Esophagus muscularis mucosa (tissue), 4 donors: ENCODE measurements around the gene ARHGAP12. TPM values are rescaled to one million over a fixed set of nuclear protein-coding genes. Genes with fewer than 3 reads are reported as not detected.

ENCODE experiments used
- DNase-seq: peaks from one replicate; pipeline ENCODE4 v3.0.0-alpha.2; 2017; ENCODE audit errors: extremely low spot score
- H3K27ac ChIP-seq, 4 donors: fragments of 200-600 bp; sonication (generic); replicated peaks in 1 of 4; 1 replicate in 3 of 4; 2 replicates in 1 of 4; pipeline ENCODE4 v1.5.1; 2016 to 2019; ENCODE audit warnings: mild to moderate bottlenecking in 1 of 4
- H3K27me3 ChIP-seq, 4 donors: fragments of 200-600 bp; sonication (generic); one replicate each; pipeline versions ENCODE4 v1.5.1 to v1.6.0; 2016 to 2019
- H3K36me3 ChIP-seq, 4 donors: fragments of 200-600 bp; sonication (generic); one replicate each; pipeline ENCODE4 v1.5.1; 2016 to 2019
- H3K4me1 ChIP-seq, 4 donors: fragments of 200-600 bp; sonication (generic); one replicate each; pipeline ENCODE4 v1.5.1; 2016 to 2019
- H3K4me3 ChIP-seq, 4 donors: fragments of 200-600 bp; sonication (generic); 1 replicate in 2 of 4; 2 replicates in 2 of 4; pipeline ENCODE4 v1.5.1; 2016 to 2019; ENCODE audit warnings: mild to moderate bottlenecking in 4 of 4, moderate library complexity in 1 of 4
- H3K9me3 ChIP-seq, 4 donors: fragments of 200-600 bp; sonication (generic); 1 replicate in 3 of 4; 2 replicates in 1 of 4; pipeline ENCODE4 v1.5.1; 2016 to 2019
- CTCF ChIP-seq, 3 experiments: fragments of 200-600 bp in 2 of 3; fragments of 450-650 bp in 1 of 3; sonication (generic) in 2 of 3; IDR thresholded peaks; one replicate each; pipeline ENCODE4 v1.5.1; 2017 to 2019; ENCODE audit warnings: antibody characterized with exemption in 3 of 3, mild to moderate bottlenecking in 2 of 3, moderate library complexity in 1 of 3
- EP300 ChIP-seq: sonication (generic); formaldehyde crosslinking; IDR thresholded peaks from one replicate; pipeline ENCODE4 v1.6.1; 2017; ENCODE audit warnings: antibody characterized with exemption
- POLR2A ChIP-seq: fragments of 450-650 bp; IDR thresholded peaks from one replicate; pipeline ENCODE4 v1.6.1; 2017; ENCODE audit warnings: antibody characterized with exemption, moderate library complexity, mild to moderate bottlenecking, low read depth
- POLR2AphosphoS5 ChIP-seq, 2 donors: sonication (generic); formaldehyde crosslinking; IDR thresholded peaks; one replicate each; pipeline ENCODE4 v1.6.1; 2017; ENCODE audit warnings: antibody characterized with exemption in 2 of 2
- WGBS: methylation state at CpG from one replicate; pipeline ENCODE4 v1.1.5; 2018; 5-methylcytosine and 5-hydroxymethylcytosine counted together
- intact Hi-C: fragments of 100-400 bp; cut with DNase I; formaldehyde crosslinking; loops from one replicate; pipeline ENCODE4 v1.15.1; 2023
- total RNA-seq, 4 donors: library from RNA; depleted of rRNA; stranded (reverse); fragments of >200 nt; gene quantifications; one replicate each; pipeline versions ENCODE4 v1.1.0 to v1.2.1, GENCODE V29; 2016

The ARHGAP12 gene
- total RNA-seq, 4 donors from 2014 or later = 25.6 to 48.2 (median 35.8) TPM

GRCh38 chr10:31820096-31820495 is 108.5 kb downstream of the ARHGAP12 start:
- intact Hi-C loops = no loop called here
- TF ChIP-seq EP300 = no peak
- no peak for TF ChIP-seq POLR2AphosphoS5 (IDR thresholded peaks at IDR 0.05)
- TF ChIP-seq CTCF (IDR thresholded peaks at IDR 0.05) = no peak
- no peak for TF ChIP-seq POLR2A

GRCh38 chr10:31819391-31819820 is 109.2 kb downstream of the ARHGAP12 start:
- Histone ChIP-seq H3K27me3 (no peaks in the 10 kb centered on the region), H3K4me1 (peaks cover 0 to 11% (median 5%) of the 10 kb centered on the region in 4 donors), H3K27ac (no peak overlapping the region), H3K9me3 (no peaks in the 10 kb centered on the region), H3K36me3 (peaks cover 0 to 11% (median 3%) of the 10 kb centered on the region in 4 donors), H3K4me3 (no peak overlapping the region)
- TF ChIP-seq EP300 = no peak
- no peak for TF ChIP-seq POLR2A
- no peak for TF ChIP-seq POLR2AphosphoS5 (IDR thresholded peaks at IDR 0.05)
- no peak for TF ChIP-seq CTCF (IDR thresholded peaks at IDR 0.05)
- intact Hi-C loops = no loop called here
- DNase-seq = no peak
- WGBS = 92% methylated on average over 3 of the region's 3 CpGs

More at GRCh38 chr10:31820096-31820495, 108.5 kb downstream of the ARHGAP12 start:
- Histone ChIP-seq H3K36me3 (peaks cover 0 to 11% (median 3%) of the 10 kb centered on the region in 4 donors), H3K4me1 (peaks cover 0 to 11% (median 5%) of the 10 kb centered on the region in 4 donors), H3K9me3 (no peaks in the 10 kb centered on the region), H3K27ac (no peak overlapping the region), H3K4me3 (no peak overlapping the region), H3K27me3 (no peaks in the 10 kb centered on the region)
- no peak for DNase-seq

- Histone ChIP-seq H3K4me3 (no peak overlapping the region), H3K4me1 (peaks cover 0 to 11% (median 5%) of the 10 kb centered on the region in 4 donors), H3K27me3 (no peaks in the 10 kb centered on the region), H3K27ac (peak overlapping the region; percentile 41 to 55 (median 46)), H3K36me3 (peaks cover 0 to 21% (median 8%) of the 10 kb centered on the region in 4 donors), H3K9me3 (no peaks in the 10 kb centered on the region)
- WGBS = 56% methylated on average over 2 of the region's 2 CpGs
- no peak for DNase-seq
- TF ChIP-seq CTCF (IDR thresholded peaks at IDR 0.05) = no peak
- no peak for TF ChIP-seq EP300
- TF ChIP-seq POLR2AphosphoS5 (IDR thresholded peaks at IDR 0.05) = peak in 1 of 2 donors; percentile 86
- intact Hi-C loops = no loop called here
Measured at GRCh38 chr10:31816318-31816717, 112.3 kb downstream of the ARHGAP12 start.

- Histone ChIP-seq H3K36me3 (peaks cover 0 to 8% (median 2%) of the 10 kb centered on the region in 4 donors), H3K9me3 (no peaks in the 10 kb centered on the region), H3K4me3 (peak overlapping the region; percentile 35 to 54 (median 42)), H3K27me3 (no peaks in the 10 kb centered on the region), H3K27ac (peak overlapping the region; percentile 60 to 74 (median 66)), H3K4me1 (peaks cover 0 to 9% (median 3%) of the 10 kb centered on the region in 4 donors)
- no peak for DNase-seq
- 46% methylated on average over 6 of the region's 6 CpGs for WGBS
- no peak for TF ChIP-seq EP300
- TF ChIP-seq POLR2A = no peak
- peak; percentile 36 to 54 for TF ChIP-seq POLR2AphosphoS5 (IDR thresholded peaks at IDR 0.05)
- TF ChIP-seq CTCF (IDR thresholded peaks at IDR 0.05) = peak; percentile 59 to 71 (median 64)
- intact Hi-C loops = loop anchor here (2.0 to 5.0 kb wide), 2 partner anchors 1024 to 1081 kb away; no protein-coding TSS in a partner anchor
Measured at GRCh38 chr10:31808258-31809218, 120.1 kb downstream of the ARHGAP12 start.
